WTC11 (cell line): ENCODE data around the gene KCNJ8. TPM values are rescaled to one million over a fixed set of nuclear protein-coding genes. Genes with fewer than 3 reads are reported as not detected.

ENCODE experiments used
- ATAC-seq: fragments of 200-7000 bp; cut with Tn5 transposase; 2 replicates; pipeline ENCODE4 v1.10.0; 2021; ENCODE audit warnings: mild to moderate bottlenecking, moderate library complexity
- CTCF ChIA-PET: fragments of 300-600 bp; sonication (Branson Sonifier 250); formaldehyde crosslinking; loops from one replicate; lab custom pipeline; 2021; ENCODE audit warnings: antibody characterized with exemption; lab: Charles Lee
- POLR2A ChIA-PET: fragments of 350-600 bp; sonication (Branson Sonifier 250); formaldehyde crosslinking; loops from one replicate; lab custom pipeline; 2021; ENCODE audit warnings: antibody characterized with exemption; lab: Charles Lee
- DNase-seq: peaks from one replicate; pipeline ENCODE4 v3.0.0; 2021; ENCODE audit warnings: low spot score
- H3K27ac Mint-ChIP-seq: 2 replicates; pipeline ENCODE4 v1.8.0; 2021; ENCODE audit warnings: mixed read lengths
- H3K27me3 Mint-ChIP-seq: 2 replicates; pipeline ENCODE4 v1.8.0; 2021; ENCODE audit warnings: low read depth, mild to moderate bottlenecking, moderate library complexity, mixed read lengths
- H3K36me3 Mint-ChIP-seq: 2 replicates; pipeline ENCODE4 v1.8.0; 2021; ENCODE audit warnings: mixed read lengths
- H3K4me1 Mint-ChIP-seq: 2 replicates; pipeline ENCODE4 v1.8.0; 2022; ENCODE audit warnings: mixed read lengths
- H3K4me3 Mint-ChIP-seq: 2 replicates; pipeline ENCODE4 v1.8.0; 2021; ENCODE audit warnings: mild to moderate bottlenecking, moderate library complexity, mixed read lengths
- H3K9me3 Mint-ChIP-seq: 2 replicates; pipeline ENCODE4 v1.8.0; 2021; ENCODE audit warnings: mixed read lengths
- AFF4 ChIP-seq: sonication (generic); formaldehyde crosslinking; IDR thresholded peaks from 2 replicates; pipeline ENCODE4 v1.8.1; 2023; ENCODE audit warnings: mild to moderate bottlenecking, missing genetic modification reagents, borderline replicate concordance
- ARID4B ChIP-seq: sonication (generic); formaldehyde crosslinking; IDR thresholded peaks from 2 replicates; pipeline ENCODE4 v1.8.0; 2023; ENCODE audit warnings: missing genetic modification reagents, mild to moderate bottlenecking, borderline replicate concordance
- ATF3 ChIP-seq: sonication (generic); formaldehyde crosslinking; conservative IDR thresholded peaks from 2 replicates; pipeline ENCODE4 v1.8.1; 2022; ENCODE audit warnings: mild to moderate bottlenecking, missing genetic modification reagents
- CTCF ChIP-seq: fragments of 200-600 bp; IDR thresholded peaks from 2 replicates; pipeline ENCODE4 v1.8.0; 2022; ENCODE audit warnings: antibody characterized with exemption
- FOXP4 ChIP-seq: sonication (generic); formaldehyde crosslinking; IDR thresholded peaks from 2 replicates; pipeline ENCODE4 v1.8.0; 2022; ENCODE audit warnings: mild to moderate bottlenecking, missing genetic modification reagents
- GTF2I ChIP-seq: fragments of 250-450 bp; sonication (Bioruptor Pico); conservative IDR thresholded peaks from 2 replicates; pipeline ENCODE4 v1.4.0; 2021; ENCODE audit warnings: mild to moderate bottlenecking
- JAZF1 ChIP-seq: fragments of 250-450 bp; sonication (Bioruptor Pico); IDR thresholded peaks from 2 replicates; pipeline ENCODE4 v1.9.0; 2021; ENCODE audit warnings: moderate library complexity, mild to moderate bottlenecking, inconsistent platforms
- NFATC4 ChIP-seq: fragments of 250-450 bp; sonication (Bioruptor Pico); IDR thresholded peaks from 2 replicates; pipeline ENCODE4 v1.9.0; 2021; ENCODE audit warnings: mild to moderate bottlenecking
- NFYB ChIP-seq: sonication (generic); formaldehyde crosslinking; conservative IDR thresholded peaks from 2 replicates; pipeline ENCODE4 v1.8.0; 2022; ENCODE audit warnings: low read depth, missing genetic modification reagents
- SMAD3 ChIP-seq: sonication (generic); formaldehyde crosslinking; IDR thresholded peaks from 2 replicates; pipeline ENCODE4 v1.8.0; 2022; ENCODE audit warnings: missing genetic modification reagents, mild to moderate bottlenecking, borderline replicate concordance
- SP1 ChIP-seq: sonication (generic); formaldehyde crosslinking; conservative IDR thresholded peaks from 2 replicates; pipeline ENCODE4 v1.8.1; 2022; ENCODE audit warnings: missing genetic modification reagents
- STAT6 ChIP-seq: sonication (generic); formaldehyde crosslinking; conservative IDR thresholded peaks from 2 replicates; pipeline ENCODE4 v1.8.1; 2023; ENCODE audit warnings: mild to moderate bottlenecking, low read depth, missing genetic modification reagents, moderate library complexity
- ZNF232 ChIP-seq: sonication (generic); formaldehyde crosslinking; IDR thresholded peaks from 2 replicates; pipeline ENCODE4 v1.8.0; 2022; ENCODE audit warnings: mild to moderate bottlenecking, missing genetic modification reagents
- total RNA-seq: library from RNA; stranded (reverse); gene quantifications from 3 replicates; pipeline ENCODE4 v1.2.3, GENCODE V29; 2021

KCNJ8 gene
- total RNA-seq, 1 experiment from 2014 or later, result 1.4 TPM

GRCh38 chr12:21814327-21814726 is 39.8 kb upstream of the KCNJ8 start (continued):
- TF ChIP-seq ARID4B (CRISPR knock-in tag) (no peak), ZNF232 (CRISPR knock-in tag) (no peak), GTF2I (CRISPR knock-in tag) (no peak), CTCF (no peak), ATF3 (no peak), NFYB (CRISPR knock-in tag) (no peak)

GRCh38 chr12:21813751-21814150 is 39.2 kb upstream of the KCNJ8 start:
- no peaks in the 10 kb centered on the region for H3K36me3 Mint-ChIP-seq
- CTCF ChIA-PET, result no interaction called here

More at GRCh38 chr12:21813751-21814150, 39.2 kb upstream of the KCNJ8 start:
- no peaks in the 10 kb centered on the region for H3K27me3 Mint-ChIP-seq
- no peaks in the 10 kb centered on the region for H3K4me1 Mint-ChIP-seq
- H3K4me3 Mint-ChIP-seq, result no peak overlapping the region
- H3K27ac Mint-ChIP-seq, result no peak overlapping the region
- no peak for TF ChIP-seq STAT6
- no peak for TF ChIP-seq FOXP4 (CRISPR knock-in tag)
- no peak for TF ChIP-seq SP1 (CRISPR knock-in tag)
- TF ChIP-seq AFF4 (CRISPR knock-in tag), result no peak
- TF ChIP-seq NFATC4, result no peak
- TF ChIP-seq JAZF1 (CRISPR knock-in tag), result no peak
- no peak for TF ChIP-seq SMAD3 (CRISPR knock-in tag)
- POLR2A ChIA-PET, result no interaction called here
- no peak for ATAC-seq
- H3K9me3 Mint-ChIP-seq, result peaks cover 3% of the 10 kb centered on the region
- DNase-seq, result no peak
